Activated naive CD4-positive, alpha-beta T cell treated with anti-CD3 and anti-CD28 coated beads for 36 hours (primary cell): ENCODE measurements around the gene UCMA. TPM values are rescaled to one million over a fixed set of nuclear protein-coding genes. Genes with fewer than 3 reads are reported as not detected.

Source experiments
- CTCF ChIA-PET: fragments of 350-600 bp; sonication (Branson Sonifier 250); formaldehyde crosslinking; loops from one replicate; lab custom pipeline; 2021; ENCODE audit warnings: antibody characterized with exemption; lab: Charles Lee
- DNase-seq: peaks from one replicate; pipeline ENCODE4 v3.0.0-alpha.2; 2020
- H3K27ac Mint-ChIP-seq: one replicate; pipeline ENCODE4 v1.8.0; 2021; ENCODE audit warnings: mild to moderate bottlenecking, mixed read lengths
- H3K27me3 Mint-ChIP-seq: one replicate; pipeline ENCODE4 v1.8.0; 2021; ENCODE audit warnings: low read depth, mixed read lengths
- H3K36me3 Mint-ChIP-seq: one replicate; pipeline ENCODE4 v1.8.0; 2021; ENCODE audit warnings: low read depth, mixed read lengths
- H3K4me1 Mint-ChIP-seq: one replicate; pipeline ENCODE4 v1.8.0; 2021; ENCODE audit warnings: low read depth, mixed read lengths
- H3K4me3 Mint-ChIP-seq: one replicate; pipeline ENCODE4 v1.8.0; 2021; ENCODE audit warnings: mild to moderate bottlenecking, moderate library complexity, mixed read lengths
- H3K9me3 Mint-ChIP-seq: one replicate; pipeline ENCODE4 v1.8.0; 2021; ENCODE audit warnings: mixed read lengths
- intact Hi-C: fragments of 100-400 bp; cut with micrococcal nuclease; formaldehyde crosslinking; loops from one replicate; pipeline ENCODE4 v1.15.1; 2023
- total RNA-seq, 2 experiments: library from RNA; stranded (reverse); gene quantifications; one replicate each; pipeline ENCODE4 v1.2.3, GENCODE V29; 2021

UCMA gene
- total RNA-seq, 2 experiments from 2014 or later: not detected

- no peak overlapping the region for H3K27ac Mint-ChIP-seq
- H3K4me1 Mint-ChIP-seq: no peaks in the 10 kb centered on the region
- no peaks in the 10 kb centered on the region for H3K27me3 Mint-ChIP-seq
- intact Hi-C loops: loop anchor here (1.0 kb wide), 1 partner anchor 96 kb away; no protein-coding TSS in a partner anchor
- no peaks in the 10 kb centered on the region for H3K9me3 Mint-ChIP-seq
- CTCF ChIA-PET: interaction anchor here (0.6 to 1.2 kb wide), 4 partner anchors 17 to 99 kb away, joined by 3 to 5 read pairs (median 4); no protein-coding TSS in a partner anchor
- DNase-seq: no peak
- H3K36me3 Mint-ChIP-seq: peaks cover 68% of the 10 kb centered on the region
- no peak overlapping the region for H3K4me3 Mint-ChIP-seq
These were observed 28.1 kb downstream of the UCMA start for GRCh38 chr10:13206091-13206490.

- no peaks in the 10 kb centered on the region for H3K4me1 Mint-ChIP-seq
- H3K9me3 Mint-ChIP-seq: no peaks in the 10 kb centered on the region
- CTCF ChIA-PET: no interaction called here
- DNase-seq: no peak
- no peaks in the 10 kb centered on the region for H3K27me3 Mint-ChIP-seq
- no peak overlapping the region for H3K4me3 Mint-ChIP-seq
- intact Hi-C loops: no loop called here
- peaks cover 85% of the 10 kb centered on the region for H3K36me3 Mint-ChIP-seq
- no peak overlapping the region for H3K27ac Mint-ChIP-seq
These were observed 33.0 kb downstream of the UCMA start for GRCh38 chr10:13201132-13201531.

GRCh38 chr10:13195016-13195415 lies 39.2 kb downstream of the UCMA start:
- H3K27me3 Mint-ChIP-seq: no peaks in the 10 kb centered on the region
- no peak for DNase-seq
- peaks cover 86% of the 10 kb centered on the region for H3K36me3 Mint-ChIP-seq
- H3K4me3 Mint-ChIP-seq: no peak overlapping the region
- H3K4me1 Mint-ChIP-seq: no peaks in the 10 kb centered on the region
- no peaks in the 10 kb centered on the region for H3K9me3 Mint-ChIP-seq
- CTCF ChIA-PET: no interaction called here
- no peak overlapping the region for H3K27ac Mint-ChIP-seq
- intact Hi-C loops: no loop called here

- Mint-ChIP-seq H3K9me3 (no peaks in the 10 kb centered on the region), H3K27me3 (no peaks in the 10 kb centered on the region), H3K27ac (no peak overlapping the region), H3K4me3 (no peak overlapping the region), H3K36me3 (peaks cover 78% of the 10 kb centered on the region), H3K4me1 (no peaks in the 10 kb centered on the region)
- no peak for DNase-seq
- CTCF ChIA-PET: no interaction called here
- intact Hi-C loops: no loop called here
These were observed 40.5 kb downstream of the UCMA start for GRCh38 chr10:13193637-13194036.

- no peak overlapping the region for H3K27ac Mint-ChIP-seq
These were observed 42.8 kb downstream of the UCMA start for GRCh38 chr10:13191362-13191761.

GRCh38 chr10:13190816-13191215 lies 43.4 kb downstream of the UCMA start:
- intact Hi-C loops: no loop called here
- H3K27ac Mint-ChIP-seq: no peak overlapping the region
- CTCF ChIA-PET: no interaction called here
- DNase-seq: no peak
- H3K4me3 Mint-ChIP-seq: no peak overlapping the region
- H3K4me1 Mint-ChIP-seq: no peaks in the 10 kb centered on the region
- H3K9me3 Mint-ChIP-seq: peaks cover 2% of the 10 kb centered on the region
- peaks cover 75% of the 10 kb centered on the region for H3K36me3 Mint-ChIP-seq
- H3K27me3 Mint-ChIP-seq: no peaks in the 10 kb centered on the region

More at GRCh38 chr10:13191362-13191761, 42.8 kb downstream of the UCMA start:
- DNase-seq: no peak
- Mint-ChIP-seq H3K36me3 (peaks cover 74% of the 10 kb centered on the region), H3K9me3 (no peaks in the 10 kb centered on the region), H3K4me3 (no peak overlapping the region), H3K27me3 (no peaks in the 10 kb centered on the region), H3K4me1 (no peaks in the 10 kb centered on the region)
- CTCF ChIA-PET: no interaction called here
- intact Hi-C loops: no loop called here

GRCh38 chr10:13189961-13190360 lies 44.2 kb downstream of the UCMA start:
- Mint-ChIP-seq H3K27ac (no peak overlapping the region), H3K4me3 (no peak overlapping the region), H3K9me3 (peaks cover 2% of the 10 kb centered on the region), H3K4me1 (no peaks in the 10 kb centered on the region), H3K36me3 (peaks cover 76% of the 10 kb centered on the region), H3K27me3 (no peaks in the 10 kb centered on the region)
- CTCF ChIA-PET: interaction anchor here (0.6 kb wide), 1 partner anchor 16 kb away, joined by 3 read pairs; no protein-coding TSS in a partner anchor
- no peak for DNase-seq
- intact Hi-C loops: no loop called here

- H3K36me3 Mint-ChIP-seq: peaks cover 77% of the 10 kb centered on the region
- H3K4me1 Mint-ChIP-seq: no peaks in the 10 kb centered on the region
- CTCF ChIA-PET: interaction anchor here (0.6 kb wide), 1 partner anchor 9 kb away, joined by 7 read pairs; no protein-coding TSS in a partner anchor
- no peak overlapping the region for H3K27ac Mint-ChIP-seq
- no peaks in the 10 kb centered on the region for H3K27me3 Mint-ChIP-seq
- peaks cover 2% of the 10 kb centered on the region for H3K9me3 Mint-ChIP-seq
- DNase-seq: no peak
- intact Hi-C loops: no loop called here
- no peak overlapping the region for H3K4me3 Mint-ChIP-seq
These were observed 45.6 kb downstream of the UCMA start for GRCh38 chr10:13188593-13188992.

- intact Hi-C loops: no loop called here
- Mint-ChIP-seq H3K4me1 (no peaks in the 10 kb centered on the region), H3K27ac (no peak overlapping the region), H3K27me3 (no peaks in the 10 kb centered on the region), H3K4me3 (no peak overlapping the region), H3K9me3 (peaks cover 2% of the 10 kb centered on the region), H3K36me3 (peaks cover 78% of the 10 kb centered on the region)
- no peak for DNase-seq
- CTCF ChIA-PET: no interaction called here
These were observed 47.0 kb downstream of the UCMA start for GRCh38 chr10:13187135-13187534.

- no peak overlapping the region for H3K4me3 Mint-ChIP-seq
- CTCF ChIA-PET: no interaction called here
These were observed 49.3 kb downstream of the UCMA start for GRCh38 chr10:13184730-13185514.

GRCh38 chr10:13184276-13184675 lies 49.9 kb downstream of the UCMA start:
- H3K27ac Mint-ChIP-seq: no peak overlapping the region
- CTCF ChIA-PET: no interaction called here
- H3K4me1 Mint-ChIP-seq: no peaks in the 10 kb centered on the region
- no peak overlapping the region for H3K4me3 Mint-ChIP-seq
- H3K27me3 Mint-ChIP-seq: no peaks in the 10 kb centered on the region
- peaks cover 88% of the 10 kb centered on the region for H3K36me3 Mint-ChIP-seq
- DNase-seq: no peak
- intact Hi-C loops: no loop called here
- H3K9me3 Mint-ChIP-seq: peaks cover 2% of the 10 kb centered on the region

More at GRCh38 chr10:13184730-13185514, 49.3 kb downstream of the UCMA start:
- intact Hi-C loops: no loop called here
- Mint-ChIP-seq H3K27ac (no peak overlapping the region), H3K36me3 (peaks cover 83% of the 10 kb centered on the region), H3K9me3 (peaks cover 2% of the 10 kb centered on the region), H3K4me1 (no peaks in the 10 kb centered on the region), H3K27me3 (no peaks in the 10 kb centered on the region)
- no peak for DNase-seq

GRCh38 chr10:13183625-13184024 lies 50.5 kb downstream of the UCMA start:
- Mint-ChIP-seq H3K27ac (no peak overlapping the region), H3K4me3 (no peak overlapping the region), H3K4me1 (no peaks in the 10 kb centered on the region), H3K36me3 (peaks cover 88% of the 10 kb centered on the region), H3K9me3 (peaks cover 2% of the 10 kb centered on the region), H3K27me3 (no peaks in the 10 kb centered on the region)
- CTCF ChIA-PET: no interaction called here
- no peak for DNase-seq
- intact Hi-C loops: no loop called here

- Mint-ChIP-seq H3K4me1 (no peaks in the 10 kb centered on the region), H3K4me3 (no peak overlapping the region), H3K36me3 (peaks cover 94% of the 10 kb centered on the region), H3K27ac (no peak overlapping the region), H3K27me3 (no peaks in the 10 kb centered on the region), H3K9me3 (peaks cover 2% of the 10 kb centered on the region)
- CTCF ChIA-PET: no interaction called here
- intact Hi-C loops: no loop called here
- no peak for DNase-seq
These were observed 51.8 kb downstream of the UCMA start for GRCh38 chr10:13182424-13182823.
